Neural cell (in vitro differentiated cells): ENCODE results near the gene UBC.

Source experiments
- CTCF ChIP-seq: fragments of 450-650 bp; IDR thresholded peaks from 2 replicates; pipeline ENCODE4 v1.5.1; 2014; ENCODE audit warnings: antibody characterized with exemption, mild to moderate bottlenecking, moderate library complexity; ENCODE audit not compliant: poor library complexity, severe bottlenecking
- EZH2 ChIP-seq: fragments of 200-600, 300-800 bp; shearing (Covaris generic), sonication (generic); IDR thresholded peaks from 2 replicates; pipeline ENCODE4 v1.6.1; 2014; ENCODE audit warnings: antibody characterized with exemption, low read length, borderline replicate concordance, mild to moderate bottlenecking; ENCODE audit not compliant: insufficient read depth, poor library complexity, severe bottlenecking
- REST ChIP-seq: IDR thresholded peaks from 2 replicates; pipeline ENCODE4 v1.6.1; 2012; ENCODE audit warnings: borderline replicate concordance

GRCh38 chr12:124872068-124872719 lies 42.3 kb downstream of the UBC start:
- TF ChIP-seq CTCF (no peak), REST (no peak), EZH2 (no peak)
